ENCODE measurements around the gene MELK.

Gene MELK

GRCh38 chr9:36598273-36598672, 25.6 kb downstream of the MELK start:
- TF ChIP-seq CTCF (IDR thresholded peaks at IDR 0.05; ENCODE audit: control insufficient read depth, extremely low read depth, insufficient read depth): no peak
- H3K4me3 ChIP-seq (ENCODE audit: low read depth, low read length): no peak overlapping the region
- no peak for DNase-seq (ENCODE audit: low read depth)

GRCh38 chr9:36603006-36603405, 30.3 kb downstream of the MELK start:
- no peak for DNase-seq (ENCODE audit: low read depth)
- H3K4me3 ChIP-seq (ENCODE audit: low read depth, low read length): no peak overlapping the region
- no peak for TF ChIP-seq CTCF (IDR thresholded peaks at IDR 0.05; ENCODE audit: control insufficient read depth, extremely low read depth, insufficient read depth)

- no peak for TF ChIP-seq CTCF (IDR thresholded peaks at IDR 0.05; ENCODE audit: control insufficient read depth, extremely low read depth, insufficient read depth)
- H3K4me3 ChIP-seq (ENCODE audit: low read depth, low read length): no peak overlapping the region
- no peak for DNase-seq (ENCODE audit: low read depth)
Observed at GRCh38 chr9:36609306-36609705, 36.6 kb downstream of the MELK start.

- no peak for DNase-seq (ENCODE audit: low read depth)
- TF ChIP-seq CTCF (IDR thresholded peaks at IDR 0.05; ENCODE audit: control insufficient read depth, extremely low read depth, insufficient read depth): no peak
- H3K4me3 ChIP-seq (ENCODE audit: low read depth, low read length): no peak overlapping the region
Observed at GRCh38 chr9:36622121-36622520, 49.4 kb downstream of the MELK start.

GRCh38 chr9:36623280-36623679, 50.6 kb downstream of the MELK start:
- DNase-seq (ENCODE audit: low read depth): no peak
- TF ChIP-seq CTCF (IDR thresholded peaks at IDR 0.05; ENCODE audit: control insufficient read depth, extremely low read depth, insufficient read depth): no peak

GRCh38 chr9:36625006-36625615, 52.4 kb downstream of the MELK start:
- no peak overlapping the region for H3K4me3 ChIP-seq (ENCODE audit: low read depth, low read length)
- no peak for DNase-seq (ENCODE audit: low read depth)
- TF ChIP-seq CTCF (IDR thresholded peaks at IDR 0.05; ENCODE audit: control insufficient read depth, extremely low read depth, insufficient read depth): no peak

More at GRCh38 chr9:36623280-36623679, 50.6 kb downstream of the MELK start:
- no peak overlapping the region for H3K4me3 ChIP-seq (ENCODE audit: low read depth, low read length)

- peak; percentile 1 for DNase-seq (ENCODE audit: low read depth)
- peak; percentile 54 for TF ChIP-seq CTCF (IDR thresholded peaks at IDR 0.05; ENCODE audit: control insufficient read depth, extremely low read depth, insufficient read depth)
- no peak overlapping the region for H3K4me3 ChIP-seq (ENCODE audit: low read depth, low read length)
Observed at GRCh38 chr9:36632892-36633291, 60.2 kb downstream of the MELK start.

Measured in LNCaP clone FGC (cell line).